SK-N-SH (cell line): ENCODE data around the gene EXOC4. TPM values are rescaled to one million over a fixed set of nuclear protein-coding genes. Genes with fewer than 3 reads are reported as not detected.

Source experiments
- CTCF ChIA-PET: fragments of 300-600, 350-600 bp; formaldehyde crosslinking; extraction: SDS; loops from one replicate; lab custom pipeline; 2021; lab: Yijun Ruan, JAX
- POLR2A ChIA-PET: fragments of 350-600 bp; sonication (Branson Sonifier 250); formaldehyde crosslinking; extraction: SDS; loops from one replicate; lab custom pipeline; 2020; ENCODE audit warnings: antibody characterized with exemption, inconsistent platforms; lab: Yijun Ruan, JAX
- DNase-seq: peaks from one replicate; pipeline ENCODE4 v3.0.0; 2012
- H2AFZ ChIP-seq: fragments of 200-600 bp; sonication (generic); 2 replicates; pipeline ENCODE4 v1.8.1; 2016; ENCODE audit warnings: antibody characterized with exemption, mild to moderate bottlenecking, low read depth
- H3F3A ChIP-seq: fragments of 200-600 bp; sonication (generic); replicated peaks from 2 replicates; pipeline ENCODE3; 2016; ENCODE audit warnings: antibody characterized with exemption, mild to moderate bottlenecking; ENCODE audit not compliant: insufficient read depth
- H3K27ac ChIP-seq, 2 experiments: fragments of 200-500 bp in 1 of 2; fragments of 200-600 bp in 1 of 2; sonication (Bioruptor generic) in 1 of 2; sonication (generic), shearing (Covaris generic) in 1 of 2; 2 replicates each; pipeline versions ENCODE4 v1.5.1 to v1.6.1; 2014 to 2016; ENCODE audit warnings: low read depth in 2 of 2, inconsistent platforms in 1 of 2, low read length in 1 of 2, mild to moderate bottlenecking in 1 of 2, mixed read lengths in 1 of 2
- H3K27me3 ChIP-seq: fragments of 200-600 bp; sonication (generic), shearing (Covaris generic); 2 replicates; pipeline ENCODE4 v1.6.1; 2016; ENCODE audit warnings: mixed run types; ENCODE audit not compliant: insufficient read depth
- H3K36me3 ChIP-seq, 2 experiments: fragments of 200-500 bp in 1 of 2; fragments of 200-600 bp in 1 of 2; sonication (Bioruptor generic) in 1 of 2; sonication (generic) in 1 of 2; replicated peaks in 1 of 2; 2 replicates each; pipeline versions ENCODE3 to v1.5.1; 2014 to 2016; ENCODE audit warnings: low read length in 1 of 2, mild to moderate bottlenecking in 1 of 2; ENCODE audit not compliant: insufficient read depth in 2 of 2, control insufficient read depth in 1 of 2
- H3K4me1 ChIP-seq, 2 experiments: fragments of 200-500 bp in 1 of 2; fragments of 200-600 bp in 1 of 2; sonication (Bioruptor generic) in 1 of 2; sonication (generic), shearing (Covaris generic) in 1 of 2; 2 replicates each; pipeline versions ENCODE4 v1.5.1 to v1.6.1; 2014 to 2016; ENCODE audit warnings: low read depth in 1 of 2, low read length in 1 of 2, mixed run types in 1 of 2; ENCODE audit not compliant: insufficient read depth in 2 of 2, control insufficient read depth in 1 of 2
- H3K4me2 ChIP-seq: fragments of 200-600 bp; sonication (generic), shearing (Covaris generic); 2 replicates; pipeline ENCODE4 v1.6.1; 2017; ENCODE audit warnings: mixed run types
- H3K4me3 ChIP-seq, 2 experiments: fragments of 200-500 bp in 1 of 2; fragments of 200-600 bp in 1 of 2; sonication (Bioruptor generic) in 1 of 2; sonication (generic), shearing (Covaris generic) in 1 of 2; 2 replicates each; pipeline versions ENCODE4 v1.5.1 to v1.8.1; 2014 to 2016; ENCODE audit warnings: low read depth in 2 of 2, inconsistent platforms in 1 of 2, low read length in 1 of 2, mild to moderate bottlenecking in 1 of 2, mixed read lengths in 1 of 2, moderate library complexity in 1 of 2
- H3K79me2 ChIP-seq: fragments of 200-600 bp; sonication (generic); 2 replicates; pipeline ENCODE4 v1.8.1; 2017; ENCODE audit warnings: mild to moderate bottlenecking; ENCODE audit not compliant: insufficient read depth
- H3K9ac ChIP-seq: fragments of 200-600 bp; sonication (generic); 2 replicates; pipeline ENCODE4 v1.6.1; 2017; ENCODE audit warnings: mixed run types
- H3K9me2 ChIP-seq: fragments of 200-600 bp; sonication (generic); 2 replicates; pipeline ENCODE4 v1.6.1; 2017; ENCODE audit warnings: mixed run types
- H3K9me3 ChIP-seq: fragments of 200-600 bp; sonication (generic); 2 replicates; pipeline ENCODE4 v1.6.1; 2017; ENCODE audit warnings: mixed run types, mild to moderate bottlenecking, moderate library complexity
- H4K20me1 ChIP-seq: fragments of 200-600 bp; sonication (generic); 2 replicates; pipeline ENCODE4 v1.6.1; 2017; ENCODE audit warnings: mild to moderate bottlenecking, mixed run types; ENCODE audit not compliant: insufficient read depth
- ELF1 ChIP-seq: IDR thresholded peaks from 2 replicates; pipeline ENCODE4 v1.4.0; 2012
- EP300 ChIP-seq, 2 experiments: IDR thresholded peaks; 2 replicates each; pipeline versions ENCODE4 v1.4.0 to v1.6.1; 2012; ENCODE audit warnings: borderline replicate concordance in 1 of 2, low read depth in 1 of 2, low read length in 1 of 2
- EZH2phosphoT487 ChIP-seq: fragments of 200-600 bp; sonication (generic); IDR thresholded peaks from 2 replicates; pipeline ENCODE4 v1.6.1; 2017; ENCODE audit warnings: low read depth, mixed run types, mild to moderate bottlenecking, antibody characterized with exemption, moderate library complexity, borderline replicate concordance
- FOSL2 ChIP-seq: IDR thresholded peaks from 2 replicates; pipeline ENCODE4 v1.4.0; 2012; ENCODE audit warnings: low read depth, mild to moderate bottlenecking, moderate library complexity, borderline replicate concordance
- FOXM1 ChIP-seq: IDR thresholded peaks from 2 replicates; pipeline ENCODE4 v1.4.0; 2012; ENCODE audit warnings: low read depth, mild to moderate bottlenecking
- GABPA ChIP-seq: IDR thresholded peaks from 2 replicates; pipeline ENCODE4 v1.4.0; 2012; ENCODE audit warnings: low read depth, mild to moderate bottlenecking
- MAX ChIP-seq: IDR thresholded peaks from 2 replicates; pipeline ENCODE4 v1.4.0; 2012; ENCODE audit warnings: low read depth
- MEF2A ChIP-seq: IDR thresholded peaks from 2 replicates; pipeline ENCODE4 v1.4.0; 2012; ENCODE audit warnings: low read depth, borderline replicate concordance
- MXI1 ChIP-seq: IDR thresholded peaks from 2 replicates; pipeline ENCODE4 v1.6.1; 2012; ENCODE audit warnings: mild to moderate bottlenecking, low read depth, low read length, improper control_type of control experiment
- NRF1 ChIP-seq: IDR thresholded peaks from 2 replicates; pipeline ENCODE4 v1.6.1; 2012; ENCODE audit warnings: low read depth, mild to moderate bottlenecking, low read length
- POLR2AphosphoS5 ChIP-seq: IDR thresholded peaks from 2 replicates; pipeline ENCODE4 v1.6.1; 2012; ENCODE audit warnings: low read depth, low read length
- RCOR1 ChIP-seq: fragments of 150-350 bp; IDR thresholded peaks from 2 replicates; pipeline ENCODE4 v1.6.1; 2017; ENCODE audit warnings: antibody characterized with exemption, low read length
- RXRA ChIP-seq: IDR thresholded peaks from 2 replicates; pipeline ENCODE4 v1.4.0; 2012; ENCODE audit warnings: low read depth, mild to moderate bottlenecking, borderline replicate concordance
- SIN3A ChIP-seq: IDR thresholded peaks from 2 replicates; pipeline ENCODE4 v1.6.1; 2012; ENCODE audit warnings: low read depth, mild to moderate bottlenecking, low read length, moderate library complexity, borderline replicate concordance
- TCF12 ChIP-seq: IDR thresholded peaks from 2 replicates; pipeline ENCODE4 v1.4.0; 2012
- USF2 ChIP-seq: fragments of 150-350 bp; IDR thresholded peaks from 2 replicates; pipeline ENCODE4 v1.6.1; 2017; ENCODE audit warnings: antibody characterized with exemption, low read length, low read depth, borderline replicate concordance
- YY1 ChIP-seq: IDR thresholded peaks from 2 replicates; pipeline ENCODE4 v1.4.0; 2012; ENCODE audit warnings: low read depth, mild to moderate bottlenecking
- WGBS: methylation state at CpG from one replicate; pipeline ENCODE4 v1.1.6; 2017; ENCODE audit warnings: low lambda C conversion rate; 5-methylcytosine and 5-hydroxymethylcytosine counted together
- polyA plus RNA-seq, 3 experiments: library from polyadenylated mRNA; depleted of rRNA; stranded (reverse); fragments of >200 nt; gene quantifications; 2 replicates each; pipeline ENCODE4 v1.2.3, GENCODE V29; 2012
- TF ChIP-seq, protein P1 (sequence below): IDR thresholded peaks from 2 replicates; pipeline ENCODE4; 2012
- TF ChIP-seq, protein P2 (sequence below): fragments of 200-600 bp; sonication (generic); IDR thresholded peaks from 2 replicates; pipeline ENCODE4 v1.6.1; 2017; ENCODE audit warnings: antibody characterized with exemption, mild to moderate bottlenecking, moderate library complexity
- TF ChIP-seq, protein P3 (sequence below): fragments of 150-350 bp; IDR thresholded peaks from 2 replicates; pipeline ENCODE4 v1.6.1; 2016; ENCODE audit warnings: mild to moderate bottlenecking, low read depth, low read length

EXOC4 gene
- polyA plus RNA-seq, 1 of the 3 experiments (the other 2 are of a cell fraction), result 37.3 TPM

- no peaks in the 10 kb centered on the region for H3K79me2 ChIP-seq
- DNase-seq, result no peak
- H3K36me3 ChIP-seq, result peaks cover 6 to 22% of the 10 kb centered on the region in 2 experiments
- H4K20me1 ChIP-seq, result no peaks in the 10 kb centered on the region
- ChIA-PET POLR2A (no interaction called here), CTCF (interaction anchor here (1.0 kb wide), 2 partner anchors 13 to 96 kb away, joined by 3 to 6 read pairs; no protein-coding TSS in a partner anchor)
- H3F3A ChIP-seq, result no peaks in the 10 kb centered on the region
- H3K9me3 ChIP-seq, result no peaks in the 10 kb centered on the region
- H3K4me3 ChIP-seq, result no peak overlapping the region
- no peak overlapping the region for H3K4me2 ChIP-seq
- TF ChIP-seq MXI1 (no peak), YY1 (no peak), FOXM1 (no peak), RXRA (no peak), FOSL2 (no peak)
- no peaks in the 10 kb centered on the region for H3K9me2 ChIP-seq
- peak overlapping the region in 1 of 2 experiments; percentile 100; a peak in 2 of 4 replicates for H3K27ac ChIP-seq
- WGBS, result 69% methylated on average over 4 of the region's 4 CpGs
- H2AFZ ChIP-seq, result no peak overlapping the region
- peaks cover 0 to 48% of the 10 kb centered on the region in 2 experiments; a peak in 2 of 4 replicates for H3K4me1 ChIP-seq
- no peak overlapping the region for H3K9ac ChIP-seq
- H3K27me3 ChIP-seq, result no peaks in the 10 kb centered on the region
Measured at GRCh38 chr7:133950855-133951254, 698.0 kb downstream of the EXOC4 start.

DNA sequence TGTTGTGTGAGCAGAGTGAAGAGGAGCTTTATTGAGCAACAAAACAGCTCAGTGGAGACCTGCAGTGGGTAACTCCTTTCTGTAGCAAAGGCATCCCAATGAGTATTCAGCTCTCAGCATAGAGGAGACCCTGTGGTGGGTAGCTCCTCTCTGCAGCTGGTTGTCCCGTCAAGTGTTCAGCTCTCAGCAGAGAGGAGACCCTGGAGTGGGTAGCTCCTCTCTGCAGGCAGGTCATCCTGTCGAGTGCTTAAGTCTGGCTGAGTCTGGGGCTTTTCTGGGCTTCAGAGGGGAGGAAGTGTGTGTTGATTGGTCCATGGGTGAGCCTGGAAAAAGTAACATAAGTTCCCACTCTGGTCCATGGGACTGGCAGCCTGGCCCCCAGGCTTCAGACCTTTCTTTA is 702.3 kb downstream of the EXOC4 start:
- no peaks in the 10 kb centered on the region for H3K79me2 ChIP-seq
- H2AFZ ChIP-seq, result no peak overlapping the region
- ChIA-PET POLR2A (no interaction called here), CTCF (interaction anchor here (1.1 to 2.8 kb wide), 4 partner anchors 20 to 213 kb away, joined by 3 to 12 read pairs (median 3); no protein-coding TSS in a partner anchor)
- WGBS, result 70% methylated on average over 2 of the region's 2 CpGs
- H3K4me2 ChIP-seq, result no peak overlapping the region
- no peak for DNase-seq
- no peak for TF ChIP-seq GABPA
- TF ChIP-seq RCOR1, result no peak
- TF ChIP-seq MEF2A, result no peak
- TF ChIP-seq, protein P1, sequence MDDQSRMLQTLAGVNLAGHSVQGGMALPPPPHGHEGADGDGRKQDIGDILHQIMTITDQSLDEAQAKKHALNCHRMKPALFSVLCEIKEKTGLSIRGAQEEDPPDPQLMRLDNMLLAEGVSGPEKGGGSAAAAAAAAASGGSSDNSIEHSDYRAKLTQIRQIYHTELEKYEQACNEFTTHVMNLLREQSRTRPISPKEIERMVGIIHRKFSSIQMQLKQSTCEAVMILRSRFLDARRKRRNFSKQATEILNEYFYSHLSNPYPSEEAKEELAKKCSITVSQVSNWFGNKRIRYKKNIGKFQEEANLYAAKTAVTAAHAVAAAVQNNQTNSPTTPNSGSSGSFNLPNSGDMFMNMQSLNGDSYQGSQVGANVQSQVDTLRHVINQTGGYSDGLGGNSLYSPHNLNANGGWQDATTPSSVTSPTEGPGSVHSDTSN, result no peak
- TF ChIP-seq, protein P2, sequence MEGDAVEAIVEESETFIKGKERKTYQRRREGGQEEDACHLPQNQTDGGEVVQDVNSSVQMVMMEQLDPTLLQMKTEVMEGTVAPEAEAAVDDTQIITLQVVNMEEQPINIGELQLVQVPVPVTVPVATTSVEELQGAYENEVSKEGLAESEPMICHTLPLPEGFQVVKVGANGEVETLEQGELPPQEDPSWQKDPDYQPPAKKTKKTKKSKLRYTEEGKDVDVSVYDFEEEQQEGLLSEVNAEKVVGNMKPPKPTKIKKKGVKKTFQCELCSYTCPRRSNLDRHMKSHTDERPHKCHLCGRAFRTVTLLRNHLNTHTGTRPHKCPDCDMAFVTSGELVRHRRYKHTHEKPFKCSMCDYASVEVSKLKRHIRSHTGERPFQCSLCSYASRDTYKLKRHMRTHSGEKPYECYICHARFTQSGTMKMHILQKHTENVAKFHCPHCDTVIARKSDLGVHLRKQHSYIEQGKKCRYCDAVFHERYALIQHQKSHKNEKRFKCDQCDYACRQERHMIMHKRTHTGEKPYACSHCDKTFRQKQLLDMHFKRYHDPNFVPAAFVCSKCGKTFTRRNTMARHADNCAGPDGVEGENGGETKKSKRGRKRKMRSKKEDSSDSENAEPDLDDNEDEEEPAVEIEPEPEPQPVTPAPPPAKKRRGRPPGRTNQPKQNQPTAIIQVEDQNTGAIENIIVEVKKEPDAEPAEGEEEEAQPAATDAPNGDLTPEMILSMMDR, result no peak
- no peak for TF ChIP-seq SIN3A
- TF ChIP-seq, protein P3, sequence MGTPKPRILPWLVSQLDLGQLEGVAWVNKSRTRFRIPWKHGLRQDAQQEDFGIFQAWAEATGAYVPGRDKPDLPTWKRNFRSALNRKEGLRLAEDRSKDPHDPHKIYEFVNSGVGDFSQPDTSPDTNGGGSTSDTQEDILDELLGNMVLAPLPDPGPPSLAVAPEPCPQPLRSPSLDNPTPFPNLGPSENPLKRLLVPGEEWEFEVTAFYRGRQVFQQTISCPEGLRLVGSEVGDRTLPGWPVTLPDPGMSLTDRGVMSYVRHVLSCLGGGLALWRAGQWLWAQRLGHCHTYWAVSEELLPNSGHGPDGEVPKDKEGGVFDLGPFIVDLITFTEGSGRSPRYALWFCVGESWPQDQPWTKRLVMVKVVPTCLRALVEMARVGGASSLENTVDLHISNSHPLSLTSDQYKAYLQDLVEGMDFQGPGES, result no peak
- TF ChIP-seq NRF1, result no peak
- TF ChIP-seq TCF12, result no peak
- TF ChIP-seq MAX, result no peak
- no peak for TF ChIP-seq ELF1
- no peak for TF ChIP-seq POLR2AphosphoS5
- TF ChIP-seq USF2, result no peak
- no peak for TF ChIP-seq EZH2phosphoT487
- TF ChIP-seq EP300 (IDR thresholded peaks at IDR 0.05; ENCODE audit: borderline replicate concordance in 1 of 2, low read depth in 1 of 2, low read length in 1 of 2), result no peak
- no peak for TF ChIP-seq YY1
- no peak for TF ChIP-seq RXRA
- peaks cover 3% of the 10 kb centered on the region for H3F3A ChIP-seq
- no peak overlapping the region for H3K9ac ChIP-seq
- H4K20me1 ChIP-seq, result no peaks in the 10 kb centered on the region
- no peaks in the 10 kb centered on the region for H3K9me2 ChIP-seq
- peak overlapping the region in 1 of 2 experiments; percentile 98; a peak in 2 of 4 replicates for H3K27ac ChIP-seq
- peaks cover 0 to 43% of the 10 kb centered on the region in 2 experiments; a peak in 2 of 4 replicates for H3K4me1 ChIP-seq
- no peak overlapping the region for H3K4me3 ChIP-seq
- no peaks in the 10 kb centered on the region for H3K27me3 ChIP-seq
- peaks cover 6 to 15% of the 10 kb centered on the region in 2 experiments for H3K36me3 ChIP-seq
- H3K9me3 ChIP-seq, result no peaks in the 10 kb centered on the region
